ENCODE measurements around the gene P3H1.

- no peak for TF ChIP-seq CTCF (IDR thresholded peaks at IDR 0.05)
- no peak for TF ChIP-seq POLR2A (IDR thresholded peaks at IDR 0.05)
Measured at GRCh38 chr1:42758641-42759040, 8.2 kb downstream of the P3H1 start.
